NCI-H2107 treated with DMSO at 0.1 percent for 48 hours (cell line): ENCODE measurements around the gene NRARP.

ENCODE experiments used
- DNase-seq: peaks from one replicate; lab custom pipeline; 2025; ENCODE audit not compliant: unreplicated experiment; lab: John Stamatoyannopoulos, UW

The NRARP gene

DNA sequence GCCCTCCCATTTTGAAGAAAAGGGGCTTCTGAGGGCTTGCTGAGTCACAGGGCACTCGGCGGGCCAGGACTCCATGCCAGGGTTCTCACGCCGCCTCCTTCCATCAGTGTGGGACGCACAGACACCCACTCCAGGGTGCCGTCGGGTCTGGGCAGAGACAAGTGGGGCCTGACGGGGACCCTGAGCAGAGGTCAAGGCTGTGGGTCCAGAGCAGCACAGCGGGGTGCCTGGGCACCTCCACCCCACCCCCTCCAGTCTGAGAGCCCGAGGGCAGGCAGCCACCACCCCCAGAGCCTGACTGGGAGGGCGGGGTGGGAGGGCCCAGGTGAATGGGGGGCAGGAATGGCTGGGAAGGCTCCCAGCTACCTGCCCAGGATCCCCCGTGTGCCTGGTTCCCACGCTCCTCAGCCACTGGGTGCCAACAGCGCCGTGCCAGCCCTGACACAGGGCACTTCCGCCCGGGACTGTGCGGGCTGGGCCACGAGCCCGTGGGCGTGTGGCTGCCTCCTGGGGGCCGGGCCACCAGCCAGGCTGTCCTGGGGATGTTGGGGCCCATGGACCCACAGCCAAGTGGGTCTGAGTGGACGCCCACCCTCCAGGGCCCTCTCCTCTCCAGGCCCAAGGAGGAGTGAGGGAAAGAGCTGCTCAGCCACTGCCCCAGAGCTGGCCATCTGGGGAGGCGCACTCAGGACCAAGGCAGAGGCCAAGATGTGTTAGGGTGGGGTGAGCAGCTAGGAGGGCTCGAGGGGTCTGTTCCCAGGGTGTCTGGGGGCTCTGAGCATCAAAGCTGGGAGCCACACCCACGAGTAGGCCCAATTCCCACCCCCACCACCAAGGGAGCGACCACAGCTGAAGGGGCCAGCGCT, 10.1 kb upstream of the NRARP start:
- no peak for DNase-seq

DNA sequence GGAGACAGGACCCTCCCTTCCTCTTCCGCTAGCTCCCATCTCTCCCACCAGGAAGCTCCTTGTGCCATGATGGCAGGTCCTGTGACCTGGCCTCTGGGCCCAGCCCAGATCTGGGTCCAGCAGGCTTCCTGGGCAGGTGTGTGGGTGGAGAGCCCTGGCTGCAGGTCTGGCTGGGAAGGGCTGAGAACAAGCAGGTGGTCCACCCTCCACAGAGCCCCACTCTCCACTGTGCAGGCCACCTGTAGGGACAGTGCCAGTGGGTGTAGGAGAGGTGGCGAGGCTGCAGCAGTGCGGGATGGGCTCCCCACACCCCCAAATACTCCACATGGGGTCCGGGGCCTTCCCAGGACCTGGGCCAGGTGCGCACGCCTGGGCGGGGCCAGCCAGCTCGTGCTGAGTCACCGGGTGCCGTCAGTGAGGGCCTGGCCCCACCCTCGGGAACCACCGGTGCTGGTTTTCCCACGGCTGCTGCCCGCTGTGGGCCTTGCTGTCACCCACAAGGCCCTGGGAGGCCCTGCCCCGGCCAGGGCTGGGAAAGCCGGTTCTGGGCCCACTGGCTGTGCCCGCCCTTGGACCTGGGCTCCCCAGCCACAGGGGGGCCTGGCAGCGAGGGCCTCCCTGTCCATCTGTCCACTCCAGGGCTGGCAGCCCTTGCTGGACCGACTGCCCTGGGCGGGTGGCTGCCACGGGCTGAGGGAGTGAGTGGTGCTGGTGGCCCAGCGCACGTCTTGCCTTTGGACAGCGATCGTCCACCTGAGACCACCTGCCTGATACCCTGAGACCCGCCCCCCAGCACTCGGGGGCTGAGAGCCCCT, 9.3 kb upstream of the NRARP start:
- DNase-seq, result no peak

DNA sequence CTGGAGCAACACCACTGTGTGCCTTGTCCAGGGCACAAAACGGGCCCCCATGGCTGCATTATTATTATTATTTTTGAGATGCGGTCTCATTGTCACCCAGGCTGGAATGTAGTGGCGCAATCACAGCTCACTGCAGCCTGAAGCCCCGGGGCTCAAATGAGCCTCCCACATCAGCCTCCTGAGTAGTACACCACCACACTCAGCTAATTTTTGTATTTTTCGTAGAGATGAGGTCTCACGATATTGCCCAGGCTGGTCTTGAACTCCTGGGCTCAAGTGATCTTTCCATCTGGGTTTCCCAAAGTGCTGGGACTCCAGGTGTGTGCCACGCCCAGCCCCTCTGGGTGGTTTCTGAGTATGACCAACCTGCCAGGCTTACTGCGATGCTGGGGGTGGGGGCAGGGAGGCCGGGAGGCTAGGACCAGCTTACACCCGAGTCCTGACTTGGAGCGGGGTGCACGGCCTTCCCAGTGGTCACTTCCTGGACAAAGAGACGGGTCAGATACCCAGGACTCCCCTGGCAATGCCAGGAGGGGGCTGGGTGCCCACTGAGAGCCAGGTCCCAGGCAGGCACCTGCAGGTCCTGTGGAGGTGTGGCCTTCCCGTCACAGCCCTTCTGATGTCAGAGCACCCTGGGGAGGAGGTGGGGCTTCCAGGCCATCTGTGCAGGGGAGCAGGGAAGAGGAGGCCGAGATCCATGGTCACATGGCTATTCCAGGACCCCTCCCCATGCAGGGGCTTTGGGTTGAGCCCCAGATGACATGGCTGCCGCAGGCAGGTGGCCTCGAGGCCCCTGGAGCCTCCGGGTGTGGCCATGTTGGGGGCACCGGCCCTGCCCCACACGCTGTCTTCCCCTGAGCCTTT, 8.3 kb upstream of the NRARP start:
- DNase-seq, result peak; percentile 62

DNA sequence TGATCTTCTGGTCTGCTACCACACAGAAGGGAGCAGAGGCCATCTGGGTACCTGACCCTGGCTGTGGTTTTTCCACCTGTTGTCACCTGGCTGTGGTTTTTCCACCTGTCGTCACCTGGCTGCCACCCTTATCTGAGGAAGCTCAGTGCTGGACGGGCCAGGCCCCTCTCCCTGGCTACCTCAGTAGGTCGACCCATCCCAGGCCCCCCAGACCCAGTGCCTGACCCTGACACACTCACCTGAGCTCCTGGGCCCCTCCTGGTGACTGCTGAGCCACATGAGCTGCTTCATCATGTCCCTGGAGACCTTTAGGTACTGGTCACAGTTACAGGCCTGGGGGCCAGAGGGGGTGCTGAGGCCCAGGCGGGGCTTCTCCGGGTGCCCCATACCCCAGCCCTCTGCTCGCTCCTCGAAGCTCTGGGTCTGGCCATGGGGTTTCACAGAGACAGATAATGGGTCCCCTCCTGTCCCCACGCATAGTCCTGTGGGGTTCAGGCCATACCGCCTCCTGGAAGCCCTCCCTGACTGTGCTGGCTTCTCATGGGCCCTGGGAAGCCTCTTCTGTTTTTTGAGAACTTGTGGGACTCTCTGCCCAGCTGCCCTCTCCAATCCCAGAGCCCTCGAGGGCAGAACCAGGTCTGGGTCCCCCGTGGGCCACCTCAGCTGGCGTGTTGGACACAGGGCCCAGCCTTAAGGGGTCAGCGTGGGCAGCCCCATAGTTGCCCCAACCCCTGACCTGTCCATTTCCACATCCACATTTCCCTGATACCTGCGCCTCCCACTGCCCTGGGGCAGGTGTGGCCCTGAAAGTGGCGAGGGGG, 7.5 kb upstream of the NRARP start:
- no peak for DNase-seq

DNA sequence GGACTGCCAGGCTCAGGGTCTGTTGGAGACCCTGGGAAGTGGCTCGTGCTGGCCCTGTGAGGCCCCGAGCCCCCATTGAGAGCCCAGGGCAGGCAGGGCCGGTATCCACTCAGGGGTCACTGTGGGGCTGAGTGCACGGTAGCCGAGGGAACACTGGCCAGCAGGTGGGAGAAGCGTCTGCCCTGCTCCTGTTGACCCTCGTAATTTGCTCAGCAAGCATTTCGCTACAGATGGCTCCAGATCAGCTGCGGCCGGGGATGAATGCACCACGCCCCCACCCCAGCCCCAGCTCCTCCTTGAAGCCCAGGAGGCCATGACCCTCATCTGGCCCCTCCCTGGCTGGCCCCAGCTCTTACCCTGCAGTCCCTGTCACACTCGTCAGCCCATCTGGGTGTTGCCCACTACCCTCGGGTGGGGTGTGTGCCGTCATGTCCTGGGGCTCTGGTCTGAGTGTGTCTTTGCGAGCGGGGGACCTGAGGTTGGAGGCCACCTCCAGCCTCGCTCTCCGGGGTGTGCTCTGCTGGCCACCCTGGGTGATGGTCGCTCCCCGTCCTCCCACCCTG, 6.1 kb upstream of the NRARP start:
- DNase-seq, result no peak

DNA sequence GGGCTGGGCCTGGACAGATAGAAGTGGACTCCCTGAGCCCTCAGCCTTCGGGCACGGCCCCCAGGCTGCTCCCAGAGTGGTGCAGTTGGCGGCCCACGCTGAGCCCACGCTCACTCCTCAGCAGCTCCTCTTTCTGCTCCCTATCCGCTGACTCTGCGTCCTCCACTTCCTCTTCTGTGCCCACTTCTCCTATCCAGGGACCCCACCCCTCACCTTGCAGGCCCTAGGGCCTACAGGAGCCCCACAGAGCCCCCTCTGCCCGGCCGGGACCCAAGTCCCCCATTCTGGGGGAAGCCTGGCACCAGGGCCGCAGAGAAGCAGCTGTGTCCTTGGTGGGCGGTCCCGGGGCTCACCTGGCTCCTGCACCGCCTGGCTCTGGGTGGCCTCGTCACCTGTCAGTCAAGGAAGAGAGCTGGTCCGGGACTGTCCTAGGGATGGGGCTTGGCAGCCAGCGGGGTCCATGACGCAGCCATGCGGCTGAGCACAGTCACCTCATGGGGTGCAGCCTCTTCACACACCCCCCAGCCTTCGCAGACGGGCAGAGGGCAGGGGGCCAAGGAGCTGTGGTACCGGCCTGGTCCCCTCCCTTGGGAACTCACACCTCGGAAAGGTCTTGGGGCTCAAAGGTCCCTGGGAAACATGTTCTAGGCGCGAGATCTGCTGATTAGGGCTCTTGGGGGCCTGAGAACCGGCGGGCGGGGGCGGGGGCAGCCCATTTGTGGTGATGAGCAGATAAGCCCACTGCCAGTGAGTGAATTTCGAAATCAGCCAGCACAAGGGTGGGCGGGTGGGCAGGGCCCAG, 5.4 kb upstream of the NRARP start:
- DNase-seq, result no peak

DNA sequence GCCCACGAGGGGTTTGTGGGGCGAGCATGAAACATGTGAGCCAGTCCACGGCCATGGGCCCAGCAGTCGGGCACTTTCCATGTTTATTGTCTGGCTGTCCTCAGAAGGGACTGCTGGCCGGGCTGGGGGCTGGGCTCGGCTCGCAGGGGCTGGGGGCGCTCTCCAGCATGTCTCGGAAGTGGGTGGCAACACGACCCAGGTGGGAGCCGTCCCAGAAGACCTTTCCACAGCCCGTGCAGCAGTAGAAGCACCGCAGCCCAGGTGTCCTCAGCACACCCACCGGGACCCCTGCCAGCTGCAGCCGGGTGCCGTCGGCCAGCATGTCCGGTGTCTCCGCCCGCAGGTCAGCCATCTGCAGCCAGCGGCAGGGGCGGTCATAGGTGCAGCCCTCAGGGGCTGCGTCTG, 4.8 kb upstream of the NRARP start:
- no peak for DNase-seq

DNA sequence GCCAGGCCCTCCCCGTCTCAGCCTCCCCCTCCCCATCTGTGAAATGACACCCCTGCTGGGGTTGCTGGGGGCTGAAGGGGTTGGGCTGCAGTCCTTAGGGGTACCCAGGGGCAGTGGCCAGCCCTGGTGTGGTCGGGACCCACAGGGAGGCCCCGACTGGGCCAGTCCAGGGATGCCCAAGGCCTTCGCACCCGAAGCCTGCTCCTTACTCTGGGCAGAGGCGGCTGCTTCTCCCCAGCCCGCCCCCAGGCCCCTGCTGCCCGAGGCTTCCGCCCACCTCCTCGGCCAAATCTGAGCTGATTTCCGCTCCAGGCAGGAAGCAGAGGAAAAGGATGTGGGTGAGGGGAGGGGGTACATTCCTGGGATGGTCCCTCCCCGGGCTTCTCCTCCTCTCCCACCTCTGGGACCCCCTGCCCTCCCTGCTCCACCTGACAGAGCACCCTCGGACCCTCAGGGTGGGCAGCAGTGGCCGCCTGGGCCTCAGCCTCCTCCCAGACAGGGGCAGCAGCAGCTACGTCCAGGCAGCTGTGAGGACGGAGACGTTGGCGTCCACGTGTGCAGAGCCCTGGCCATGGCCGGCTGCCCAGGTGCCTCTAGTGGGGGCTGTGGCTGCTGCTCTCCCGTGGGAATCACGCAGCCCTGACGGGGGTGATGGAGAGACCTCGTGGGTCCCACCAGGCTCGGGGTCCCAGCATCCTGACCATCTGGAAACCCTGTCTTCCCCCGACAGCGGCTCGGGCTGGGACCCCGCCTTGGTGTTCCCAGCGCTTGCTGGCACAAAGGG, 4.2 kb upstream of the NRARP start:
- no peak for DNase-seq

DNA sequence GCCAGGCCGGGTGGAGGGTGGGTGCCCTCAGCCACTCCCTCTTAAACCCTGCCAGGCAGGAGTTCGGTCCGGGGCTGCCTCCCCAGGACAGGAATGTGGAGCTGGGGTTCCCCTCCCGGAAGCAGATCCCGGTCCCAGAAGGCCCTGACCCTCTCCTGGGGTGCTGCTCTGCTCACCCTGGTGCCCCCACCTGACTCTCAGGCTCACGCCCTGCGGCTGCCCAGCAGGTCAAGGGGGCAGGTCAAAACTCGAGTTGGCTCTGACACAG, 3.7 kb upstream of the NRARP start:
- DNase-seq, result no peak

DNA sequence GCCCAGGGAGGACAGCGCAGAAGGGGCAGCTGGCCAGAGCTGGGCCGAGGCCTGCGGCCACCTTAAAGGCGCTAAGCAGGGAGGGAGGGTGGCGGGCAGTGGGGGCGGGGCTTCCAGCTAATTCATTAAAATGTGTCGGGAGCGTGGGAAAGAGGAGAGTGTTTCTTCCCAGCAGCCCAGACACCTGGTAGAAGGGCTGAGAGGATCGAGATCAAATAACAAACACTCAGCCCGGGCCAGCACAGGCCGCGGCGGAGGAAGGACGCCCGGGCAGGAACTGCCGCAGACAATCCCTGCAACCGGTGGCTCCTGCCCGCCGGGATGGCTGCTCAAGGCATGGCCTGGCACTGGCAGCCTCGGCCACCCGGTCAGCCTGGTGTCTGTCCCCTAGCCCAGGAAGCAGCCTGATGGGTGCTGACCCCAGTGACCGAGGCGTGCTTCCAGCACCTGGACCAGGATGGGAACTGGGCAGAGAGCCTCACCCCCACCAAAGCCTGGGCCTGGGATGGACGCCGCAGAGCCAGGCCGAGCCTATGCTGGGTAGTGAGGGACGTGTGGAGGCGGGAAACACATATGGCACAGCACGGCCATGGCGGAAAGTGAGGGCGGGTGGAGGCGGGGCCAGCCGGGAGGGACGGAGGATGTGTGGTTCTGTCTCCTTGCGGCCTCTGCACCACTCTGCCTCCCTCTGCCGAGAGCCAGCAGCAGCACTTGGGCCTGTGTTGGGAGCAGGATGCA, 3.2 kb upstream of the NRARP start:
- peak; percentile 89 for DNase-seq

DNA sequence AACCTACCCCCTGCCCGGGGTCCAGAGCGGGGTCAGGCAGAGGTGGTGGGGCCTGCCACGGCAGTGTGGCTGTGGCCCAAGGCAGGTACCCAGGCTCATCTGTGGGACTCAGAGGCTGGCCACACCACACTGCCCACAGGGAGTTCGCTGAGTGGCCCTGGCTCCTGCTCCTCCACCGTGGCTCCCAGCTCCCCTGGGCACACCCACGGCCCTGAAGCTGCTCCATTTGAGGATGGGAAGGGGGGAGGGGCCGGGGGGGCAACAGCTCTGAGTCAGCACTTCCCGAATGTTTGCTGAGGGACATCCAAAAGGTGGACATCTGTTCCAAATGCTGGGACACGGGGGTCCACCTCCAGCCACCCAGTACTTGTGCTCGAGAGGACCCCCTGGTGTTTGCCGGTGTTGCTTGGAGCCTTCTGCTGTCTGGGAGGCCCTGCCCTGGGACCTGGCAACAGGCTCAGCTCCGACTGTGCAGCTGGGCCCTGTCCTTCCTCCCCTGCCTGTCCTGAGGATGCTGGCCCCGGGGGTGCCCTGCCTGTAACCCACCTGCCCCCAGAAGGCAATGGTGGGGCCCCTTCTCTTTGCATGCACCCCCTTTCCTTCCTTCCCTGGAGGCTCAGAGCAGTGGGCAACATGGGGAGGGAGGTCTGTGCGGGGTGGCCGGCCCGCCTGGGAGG, 2.5 kb upstream of the NRARP start:
- DNase-seq, result no peak

DNA sequence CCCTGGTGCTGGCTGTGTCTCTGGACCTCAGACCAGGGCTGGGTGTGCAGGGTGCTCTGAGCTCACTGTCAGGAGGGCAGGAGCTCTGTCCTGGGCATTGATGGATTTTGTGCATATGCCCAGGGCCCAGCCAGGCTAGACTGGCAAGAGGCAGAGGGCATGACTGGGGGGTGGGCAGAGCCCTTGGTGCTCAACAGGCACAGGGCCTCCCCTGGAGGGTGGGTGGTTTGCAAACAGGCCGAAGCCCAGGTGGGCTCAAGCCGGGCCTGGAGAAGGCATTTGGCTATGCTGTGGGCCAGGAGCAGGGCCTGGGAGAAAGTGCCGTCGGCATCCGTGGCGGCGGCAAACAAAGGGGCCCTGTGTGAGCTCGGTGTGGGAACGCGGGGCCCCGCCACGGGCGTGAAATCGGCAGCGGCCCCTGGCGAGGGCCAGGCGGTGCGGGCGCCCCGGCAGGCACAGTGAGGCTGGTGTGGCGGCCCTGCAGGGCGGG, 1.9 kb upstream of the NRARP start:
- DNase-seq, result no peak

DNA sequence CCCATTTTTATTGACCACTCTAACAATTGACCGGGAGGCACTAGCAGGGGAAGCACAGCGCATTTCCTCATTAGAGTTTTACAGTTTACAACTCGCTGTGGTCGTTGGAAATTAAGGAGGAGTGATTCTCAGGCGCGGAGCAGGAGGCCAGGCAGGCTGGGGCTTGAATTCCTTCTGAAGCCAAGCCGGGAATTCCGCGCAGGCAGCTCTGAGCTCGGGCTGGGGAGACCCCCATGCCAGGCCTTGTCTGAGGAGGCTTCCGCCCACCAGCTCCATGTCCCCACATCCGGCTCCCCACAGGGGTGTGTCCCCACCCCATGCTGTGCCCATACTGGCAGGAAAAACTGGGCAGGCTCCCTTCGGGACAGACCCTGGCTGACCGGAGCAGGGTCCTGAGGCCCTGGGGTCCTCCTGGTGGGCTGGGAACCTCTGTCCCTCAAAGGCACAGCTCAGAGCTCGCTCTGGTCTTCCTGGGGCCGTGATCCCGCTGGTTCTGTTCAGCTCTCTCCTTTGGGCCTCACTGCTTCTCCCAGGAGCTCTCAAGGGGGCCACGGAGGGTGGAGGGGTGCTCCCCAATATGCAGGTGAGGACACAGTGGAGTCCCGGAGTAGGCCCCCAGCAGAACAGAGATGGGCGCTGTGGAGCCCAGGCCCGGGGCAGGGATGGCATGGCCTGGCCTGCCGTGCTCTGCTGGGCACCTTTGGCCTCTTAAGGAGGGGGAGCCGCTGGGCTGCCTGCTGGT, 1.3 kb upstream of the NRARP start:
- no peak for DNase-seq

DNA sequence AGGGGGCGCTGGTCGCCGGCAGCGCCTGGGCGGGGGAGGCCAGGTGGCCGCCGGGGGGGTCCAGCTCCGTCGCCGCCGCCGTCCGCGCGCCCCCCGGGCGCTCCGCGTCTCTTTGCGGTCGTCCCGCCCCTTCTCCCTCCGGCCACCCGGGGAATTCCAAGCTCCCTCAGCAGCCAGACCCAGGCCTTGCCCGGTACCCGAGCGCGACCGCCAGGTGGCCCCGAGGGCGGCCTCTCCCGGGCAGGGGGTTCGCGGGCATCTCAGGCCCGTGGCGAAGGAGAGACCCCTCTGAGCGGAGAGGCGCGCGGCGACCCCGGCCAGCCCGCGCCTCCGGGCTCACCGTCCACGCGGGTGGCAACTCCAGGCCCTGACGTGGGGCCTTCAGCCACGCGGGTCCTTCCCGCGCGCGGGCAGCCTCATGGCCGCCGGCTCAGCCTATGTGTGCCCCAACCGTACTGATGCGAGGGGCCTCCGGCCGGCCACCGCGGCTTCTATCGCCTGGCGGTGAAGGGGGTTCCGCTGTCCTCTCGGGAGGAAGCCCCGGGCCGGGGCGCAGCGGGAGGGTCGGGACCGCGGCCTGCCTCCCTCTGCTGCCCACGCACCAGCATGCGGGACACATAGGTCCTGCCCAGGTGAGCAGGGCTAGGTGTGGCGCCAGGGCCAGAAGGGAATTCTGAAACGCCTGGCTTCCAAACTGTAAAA, 529 bp upstream of the NRARP start:
- DNase-seq, result no peak

DNA sequence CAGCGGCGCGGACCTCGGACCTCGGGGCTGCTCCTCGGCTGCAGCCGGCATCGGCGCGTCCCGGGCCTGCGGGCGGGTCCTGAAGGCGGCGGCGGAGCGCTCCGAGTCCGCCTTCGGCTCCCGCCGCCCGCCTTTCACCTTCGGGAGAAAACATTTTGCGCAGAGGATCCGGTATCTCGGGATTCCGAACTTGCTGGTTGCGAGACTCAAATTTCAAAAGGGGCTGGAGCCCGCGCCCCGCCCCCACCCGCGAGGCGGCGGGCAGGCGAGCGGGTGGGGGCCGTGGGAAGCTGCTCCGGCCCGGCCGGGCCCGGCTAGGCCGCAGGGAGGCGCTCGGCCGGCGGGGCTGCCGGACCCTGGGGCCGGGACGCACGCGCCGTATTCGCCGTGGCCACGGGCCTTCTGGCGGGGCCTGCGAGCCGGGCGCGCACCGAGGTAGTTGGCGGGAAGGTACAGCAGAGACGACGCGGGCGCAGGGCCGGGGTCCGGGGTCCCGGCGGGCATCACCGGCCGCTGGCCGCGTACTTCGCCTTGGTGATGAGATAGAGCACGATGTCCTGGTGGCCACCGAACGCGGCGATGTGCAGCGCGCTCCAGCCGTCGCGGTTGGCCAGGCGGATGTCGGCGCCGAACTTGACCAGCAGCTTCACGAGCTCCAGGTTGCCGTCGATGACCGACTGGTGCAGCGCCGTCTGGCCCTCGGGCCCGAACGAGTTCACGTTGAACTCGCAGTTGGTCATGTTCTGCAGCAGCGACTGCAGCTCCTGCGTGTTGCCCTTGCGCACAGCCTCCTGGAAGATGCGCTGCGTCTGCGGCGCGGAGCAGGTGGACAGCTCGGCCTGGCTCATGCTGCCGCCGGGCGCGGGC, 757 bp downstream of the NRARP start:
- no peak for DNase-seq
